K562 (cell line): Measurements from ENCODE around the gene HMOX1. TPM values are rescaled to one million over a fixed set of nuclear protein-coding genes. Genes with fewer than 3 reads are reported as not detected.

Source experiments
- ATAC-seq: fragments of 200-7000 bp; cut with Tn5 transposase; 3 replicates; pipeline ENCODE4 v1.9.1; 2020; ENCODE audit warnings: moderate library complexity
- BruUV-seq: library from RNA; stranded (reverse); fragments of 400-500 nt; replicated peaks from 2 replicates; lab custom pipeline; 2021; lab: Mats Ljungman, UMichigan
- CTCF ChIA-PET: fragments of 300-600 bp; formaldehyde crosslinking; extraction: SDS; loops from one replicate; lab custom pipeline; 2021; ENCODE audit warnings: low intra/inter-chr PET ratio; lab: Yijun Ruan, JAX
- POLR2A ChIA-PET: fragments of 300-600, 350-650 bp; sonication (Branson Sonifier 250); formaldehyde crosslinking; extraction: SDS; loops from one replicate; lab custom pipeline; 2021; ENCODE audit warnings: antibody characterized with exemption, inconsistent platforms; lab: Yijun Ruan, JAX
- DNase-seq, 4 experiments: peaks; one replicate each; pipeline versions ENCODE4 v3.0.0 to v3.0.0-alpha.2; 2011 to 2018; ENCODE audit warnings: low spot score in 3 of 4, mixed read lengths in 3 of 4; ENCODE audit errors: extremely low read depth in 1 of 4
- FAIRE-seq: peaks from 2 replicates; lab custom pipeline; 2011; peaks lifted over from hg19 to GRCh38; lab: Jason Lieb, UNC
- H2AFZ ChIP-seq: 2 replicates; pipeline ENCODE4 v1.6.0; 2011; ENCODE audit warnings: low read depth, low read length, control low read depth, inconsistent platforms
- H3K27ac ChIP-seq: fragments of 200-600 bp; 3 replicates; pipeline ENCODE4 v1.8.0; 2011; ENCODE audit warnings: low read depth, mild to moderate bottlenecking, control low read depth, inconsistent platforms, low read length, moderate library complexity, mixed read lengths; ENCODE audit errors: extremely low read depth
- H3K27me3 ChIP-seq, 2 experiments: fragments of 300-600 bp in 1 of 2; 2 replicates in 1 of 2; 3 replicates in 1 of 2; pipeline versions ENCODE4 v1.6.0 to v1.8.0; 2011; ENCODE audit warnings: inconsistent platforms in 2 of 2, low read length in 2 of 2, mild to moderate bottlenecking in 1 of 2, mixed read lengths in 1 of 2, moderate library complexity in 1 of 2; ENCODE audit not compliant: control insufficient read depth in 2 of 2, insufficient read depth in 2 of 2
- H3K36me3 ChIP-seq: fragments of 300-600 bp; 3 replicates; pipeline ENCODE4 v1.8.0; 2011; ENCODE audit warnings: mild to moderate bottlenecking, low read length, inconsistent platforms; ENCODE audit not compliant: control insufficient read depth, insufficient read depth
- H3K4me1 ChIP-seq, 2 experiments: fragments of 200-600 bp in 1 of 2; replicated peaks in 1 of 2; 2 replicates in 1 of 2; 3 replicates in 1 of 2; pipeline versions ENCODE4 v1.5.1 to v1.8.0; 2011; ENCODE audit warnings: inconsistent platforms in 2 of 2, low read length in 2 of 2, mild to moderate bottlenecking in 1 of 2, mixed read lengths in 1 of 2, moderate library complexity in 1 of 2; ENCODE audit not compliant: control insufficient read depth in 2 of 2, insufficient read depth in 2 of 2
- H3K4me2 ChIP-seq: 2 replicates; pipeline ENCODE4 v1.6.1; 2011; ENCODE audit warnings: low read length, control low read depth, inconsistent platforms, mixed read lengths; ENCODE audit not compliant: insufficient read depth
- H3K4me3 ChIP-seq: fragments of 200-600 bp; sonication (generic), shearing (Covaris generic); 2 replicates; pipeline ENCODE4 v1.5.1; 2016; ENCODE audit warnings: control low read depth, inconsistent platforms
- H3K79me2 ChIP-seq: fragments of 200-600 bp; 3 replicates; pipeline ENCODE4 v1.8.0; 2011; ENCODE audit warnings: low read length, inconsistent platforms; ENCODE audit not compliant: control insufficient read depth, insufficient read depth
- H3K9ac ChIP-seq, 2 experiments: 2 replicates each; pipeline versions ENCODE4 v1.6.0 to v1.6.1; 2011; ENCODE audit warnings: low read depth in 2 of 2, low read length in 2 of 2, control low read depth in 1 of 2, inconsistent platforms in 1 of 2, mild to moderate bottlenecking in 1 of 2, mixed read lengths in 1 of 2; ENCODE audit not compliant: insufficient read depth in 1 of 2
- H3K9me1 ChIP-seq: one replicate; pipeline ENCODE4 v1.6.0; 2011; ENCODE audit warnings: inconsistent platforms, mild to moderate bottlenecking, low read length, moderate library complexity; ENCODE audit not compliant: control insufficient read depth, insufficient read depth
- H3K9me3 ChIP-seq: replicated peaks from 2 replicates; pipeline ENCODE4 v1.5.1; 2011; ENCODE audit warnings: low read depth, low read length, inconsistent platforms; ENCODE audit not compliant: control insufficient read depth, insufficient read depth
- H4K20me1 ChIP-seq: replicated peaks from 2 replicates; pipeline ENCODE4 v1.6.1; 2011; ENCODE audit warnings: low read length, inconsistent platforms, mixed read lengths; ENCODE audit not compliant: control insufficient read depth, insufficient read depth
- ARID2 ChIP-seq: fragments of 450-650 bp; IDR thresholded peaks from 2 replicates; pipeline ENCODE4 v1.6.1; 2017; ENCODE audit warnings: antibody characterized with exemption, mild to moderate bottlenecking
- MYBL2 ChIP-seq, 2 experiments: fragments of 450-650 bp in 1 of 2; sonication (generic) in 1 of 2; formaldehyde crosslinking in 1 of 2; IDR thresholded peaks; 2 replicates each; pipeline versions ENCODE4 v1.6.1 to v1.8.1; 2017 to 2022; ENCODE audit warnings: borderline replicate concordance in 1 of 2, inconsistent platforms in 1 of 2, low read depth in 1 of 2, mild to moderate bottlenecking in 1 of 2, missing genetic modification reagents in 1 of 2, moderate library complexity in 1 of 2
- NR2C1 ChIP-seq, 2 experiments: fragments of 450-650 bp; IDR thresholded peaks; 2 replicates each; pipeline ENCODE4 v1.6.1; 2017; ENCODE audit warnings: mild to moderate bottlenecking in 2 of 2, antibody characterized with exemption in 1 of 2, inconsistent platforms in 1 of 2, missing compliant biosample characterization in 1 of 2, missing genetic modification characterization in 1 of 2
- RAD21 ChIP-seq, 2 experiments: fragments of 250-450 bp in 1 of 2; fragments of 450-650 bp in 1 of 2; sonication (Bioruptor Pico) in 1 of 2; formaldehyde crosslinking in 1 of 2; IDR thresholded peaks in 1 of 2; conservative IDR thresholded peaks in 1 of 2; 2 replicates each; pipeline versions ENCODE4 v1.4.0 to v1.8.0; 2020 to 2022; ENCODE audit warnings: mild to moderate bottlenecking in 2 of 2, moderate library complexity in 1 of 2
- SETDB1 ChIP-seq: IDR thresholded peaks from one replicate; pipeline ENCODE4 v1.6.1; 2012; ENCODE audit warnings: low read length, control low read depth, inconsistent platforms
- TAL1 ChIP-seq: fragments of 450-650 bp; IDR thresholded peaks from 2 replicates; pipeline ENCODE4 v1.6.1; 2016; ENCODE audit warnings: mild to moderate bottlenecking
- ZNF76 ChIP-seq: fragments of 250-450 bp; sonication (Bioruptor Pico); IDR thresholded peaks from 2 replicates; pipeline ENCODE4 v1.4.0; 2020; ENCODE audit warnings: mild to moderate bottlenecking, moderate library complexity, borderline replicate concordance
- WGBS: fragments of 100-300 bp; shearing (Covaris generic); methylation state at CpG from one replicate; pipeline ENCODE4 v1.1.6; 2016; ENCODE audit warnings: low coverage, mixed read lengths; ENCODE audit not compliant: insufficient coverage; ENCODE audit errors: missing lambda C conversion rate; 5-methylcytosine and 5-hydroxymethylcytosine counted together
- in situ Hi-C: fragments of 300-500 bp; cut with MboI; formaldehyde crosslinking; loops from 4 replicates; pipeline ENCODE4 v1.15.0; 2018; ENCODE audit warnings: inconsistent platforms, mixed read lengths
- intact Hi-C: fragments of 100-400 bp; cut with micrococcal nuclease; formaldehyde crosslinking; loops from 2 replicates; pipeline ENCODE4 v1.14.2; 2022
- polyA plus RNA-seq, 8 experiments: library from polyadenylated mRNA; depleted of rRNA in 4 of 8; stranded (reverse) in 5 of 8; unstranded in 3 of 8; fragments of >200 nt; fragmentation: Nextera tagmentation in 2 of 8; fragmentation: Illumina TruSeq in 1 of 8; extraction: Ambion mirVana in 2 of 8; extraction: Trizol in 1 of 8; gene quantifications; 2 replicates each; pipeline versions ENCODE4 v1.2.1 to v1.2.3, GENCODE V29; 2011 to 2014; ENCODE audit warnings: inconsistent platforms in 1 of 8, missing spikeins in 1 of 8
- total RNA-seq, 7 experiments: library from RNA; depleted of rRNA in 6 of 7; stranded (reverse); fragments of >200 nt in 6 of 7; fragmentation: Illumina TruSeq in 2 of 7; extraction: Trizol in 2 of 7; gene quantifications; 2 replicates each; pipeline versions ENCODE4 v1.2.1 to v1.2.3, GENCODE V29; 2011 to 2021; ENCODE audit warnings: low replicate concordance in 1 of 7

The HMOX1 gene
- total and polyA plus RNA-seq, 9 of the 15 experiments (the other 6 are each of a cell fraction or from before 2014, with no cell fraction given): not detected

DNA sequence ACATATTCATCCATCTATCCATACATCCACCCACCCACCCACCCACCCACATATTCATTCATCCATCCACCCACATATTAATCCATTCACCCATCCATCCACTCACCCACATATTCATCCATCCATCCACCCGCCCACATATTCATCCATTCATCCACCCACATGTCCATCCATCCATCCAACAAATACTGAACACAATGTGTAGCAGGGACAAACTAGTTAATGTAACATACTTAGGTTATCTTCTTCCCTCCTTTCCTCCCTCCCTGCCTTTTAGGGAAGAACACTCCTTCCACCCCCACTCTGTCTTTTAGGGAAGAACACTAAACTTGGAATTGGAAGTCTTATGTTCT is 58.4 kb downstream of the HMOX1 start:
- no TSS peak for BruUV-seq
- no peaks in the 10 kb centered on the region for H3K79me2 ChIP-seq
- H3K9ac ChIP-seq: no peak overlapping the region
- ATAC-seq (no peak), DNase-seq (no peak)
- H3K36me3 ChIP-seq: peaks cover 3% of the 10 kb centered on the region; the same call in 2 of the 3 replicates
- H3K4me1 ChIP-seq: no peaks in the 10 kb centered on the region; a peak in 2 of 5 replicates
- H3K4me3 ChIP-seq: no peak overlapping the region
- no peaks in the 10 kb centered on the region for H3K27me3 ChIP-seq
- no peak overlapping the region for H3K27ac ChIP-seq
- WGBS: 67% methylated on average over 1 of the region's 1 CpG
- TF ChIP-seq TAL1 (no peak), ZNF76 (no peak), SETDB1 (no peak), MYBL2 (IDR thresholded peaks at IDR 0.05; ENCODE audit: low read depth) (no peak), MYBL2 (CRISPR knock-in tag; IDR thresholded peaks at IDR 0.05; ENCODE audit: borderline replicate concordance) (no peak), NR2C1 (IDR thresholded peaks at IDR 0.05) (no peak), NR2C1 (tag; IDR thresholded peaks at IDR 0.05) (no peak), RAD21 (CRISPR knock-in tag; conservative IDR thresholded peaks at IDR 0.05 in 1 of 2, IDR thresholded peaks at IDR 0.05 in 1 of 2) (no peak), ARID2 (no peak)
- TF ChIP-seq, all 486 proteins: peak for 0
- no peak for FAIRE-seq
- H3K9me3 ChIP-seq: no peaks in the 10 kb centered on the region
- no peak overlapping the region for H2AFZ ChIP-seq
- H3K4me2 ChIP-seq: no peak overlapping the region
- in situ Hi-C loops: no loop called here
- CTCF ChIA-PET: no interaction called here
- POLR2A ChIA-PET: no interaction called here
- peaks cover 4% of the 10 kb centered on the region for H3K9me1 ChIP-seq
- H4K20me1 ChIP-seq: 0 out of 2 replicates have a peak, but pooled peaks cover 4% of the 10 kb centered on the region
- intact Hi-C loops: no loop called here
